ENCODE results near the gene CAPN8. TPM values are rescaled to one million over a fixed set of nuclear protein-coding genes. Genes with fewer than 3 reads are reported as not detected.
"Not testable (repeated sequence)": the region's sequence is repeated elsewhere in the genome, so short reads cannot be mapped to it uniquely, and the experiment has no call there.

CAPN8 gene
- polyA plus RNA-seq, 3 donors from 2014 or later = 0.09 TPM; not detected in 2

GRCh38 chr1:223534677-223535076, 130.8 kb downstream of the CAPN8 start:
- Mint-ChIP-seq H3K27me3 (ENCODE audit: low read depth in 3 of 3) (peaks cover 5 to 9% (median 8%) of the 10 kb centered on the region in 3 donors), H3K27ac (no peak overlapping the region)

DNA sequence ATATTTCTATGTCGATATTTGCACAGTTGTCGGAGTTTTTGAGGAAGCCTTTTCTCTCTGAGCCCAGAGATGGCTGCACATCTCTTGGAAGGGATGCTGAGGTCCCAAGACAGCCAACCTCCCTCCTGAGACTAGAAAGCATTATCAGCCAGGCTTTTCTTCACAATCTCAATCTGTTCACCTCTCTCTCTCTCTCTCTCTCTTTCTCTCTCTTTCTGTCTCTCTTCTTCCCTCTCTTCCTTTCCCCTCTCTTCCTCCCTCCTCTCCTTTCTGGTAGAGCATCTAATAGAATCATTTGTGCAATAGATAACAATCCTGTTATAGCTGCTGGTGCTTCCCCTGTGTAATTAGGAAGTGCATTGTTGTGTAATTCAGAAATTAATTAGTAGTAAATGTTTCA, 131.8 kb downstream of the CAPN8 start:
- no peak for DNase-seq
- H3K4me3 Mint-ChIP-seq = no peak overlapping the region
- peaks cover 4 to 10% (median 9%) of the 10 kb centered on the region in 3 donors for H3K27me3 Mint-ChIP-seq (ENCODE audit: low read depth in 3 of 3)
- peak overlapping the region in 1 of 6 donors; percentile 13 for H3K27ac Mint-ChIP-seq
- H3K9me3 Mint-ChIP-seq = no peaks in the 10 kb centered on the region
- H3K36me3 Mint-ChIP-seq = no peaks in the 10 kb centered on the region
- H3K4me1 Mint-ChIP-seq = no peaks in the 10 kb centered on the region

More at GRCh38 chr1:223534677-223535076, 130.8 kb downstream of the CAPN8 start:
- no peaks in the 10 kb centered on the region for H3K4me1 Mint-ChIP-seq
- DNase-seq = no peak
- no peaks in the 10 kb centered on the region for H3K9me3 Mint-ChIP-seq
- no peak overlapping the region for H3K4me3 Mint-ChIP-seq
- no peaks in the 10 kb centered on the region for H3K36me3 Mint-ChIP-seq

DNA sequence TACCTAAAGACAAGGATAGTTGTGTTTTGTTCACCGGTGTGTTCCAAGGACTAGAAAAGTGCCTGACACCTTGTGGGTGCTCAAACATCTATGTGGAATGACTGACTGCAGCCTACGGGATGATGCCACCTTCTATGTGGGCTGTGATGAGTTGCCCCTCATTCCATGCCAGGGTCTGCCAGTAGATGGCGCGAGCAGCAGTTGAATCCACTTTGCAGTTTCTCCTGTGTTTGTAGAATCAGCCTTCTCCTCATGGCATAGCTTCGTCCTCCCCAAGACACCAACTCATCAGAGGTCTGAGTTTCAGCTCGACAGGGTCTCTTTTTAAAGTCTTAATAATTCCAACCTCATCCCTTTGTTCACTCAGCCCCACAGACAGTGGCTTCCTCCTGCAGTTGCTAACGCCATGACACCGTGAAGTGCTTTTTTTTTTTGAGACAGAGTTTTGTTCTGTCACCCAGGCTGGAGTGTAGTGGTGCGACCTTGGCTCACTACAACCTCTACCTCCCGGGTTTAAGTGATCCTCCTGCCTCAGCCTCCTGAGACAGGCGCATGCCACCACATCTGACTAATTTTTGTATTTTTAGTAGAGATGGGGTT, 133.7 kb downstream of the CAPN8 start:
- no peak overlapping the region for H3K27ac Mint-ChIP-seq
- H3K36me3 Mint-ChIP-seq = no peaks in the 10 kb centered on the region
- peak in 2 of 3 donors; percentile 3 to 7 for DNase-seq
- no peak overlapping the region for H3K4me3 Mint-ChIP-seq
- no peaks in the 10 kb centered on the region for H3K4me1 Mint-ChIP-seq
- H3K27me3 Mint-ChIP-seq (ENCODE audit: low read depth in 3 of 3) = peaks cover 3 to 10% (median 4%) of the 10 kb centered on the region in 3 donors
- H3K9me3 Mint-ChIP-seq = no peaks in the 10 kb centered on the region

DNA sequence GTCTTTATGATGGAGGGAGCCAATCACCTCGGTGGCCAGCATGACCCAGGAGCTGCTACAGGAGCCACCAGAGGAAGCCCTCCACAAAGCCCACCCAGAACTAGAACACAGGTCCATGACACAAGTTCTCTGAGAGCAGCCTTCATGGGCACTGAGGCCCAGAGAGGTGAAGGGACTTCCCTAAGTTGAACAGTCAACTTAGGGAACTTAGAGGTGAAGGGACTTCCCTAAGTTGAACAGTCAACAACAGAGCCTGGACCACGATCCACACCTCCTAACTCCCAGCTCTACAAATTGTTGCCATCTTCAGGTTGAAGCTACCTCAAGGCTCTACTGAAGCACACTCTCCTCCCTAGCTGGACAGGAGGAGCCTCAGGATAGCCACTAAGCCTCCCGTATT, 139.5 kb downstream of the CAPN8 start:
- Mint-ChIP-seq H3K27me3 (ENCODE audit: low read depth in 3 of 3) (peaks cover 3 to 5% (median 5%) of the 10 kb centered on the region in 3 donors), H3K4me3 (no peak overlapping the region), H3K4me1 (no peaks in the 10 kb centered on the region), H3K27ac (no peak overlapping the region), H3K36me3 (no peaks in the 10 kb centered on the region), H3K9me3 (no peaks in the 10 kb centered on the region)
- DNase-seq = no peak

DNA sequence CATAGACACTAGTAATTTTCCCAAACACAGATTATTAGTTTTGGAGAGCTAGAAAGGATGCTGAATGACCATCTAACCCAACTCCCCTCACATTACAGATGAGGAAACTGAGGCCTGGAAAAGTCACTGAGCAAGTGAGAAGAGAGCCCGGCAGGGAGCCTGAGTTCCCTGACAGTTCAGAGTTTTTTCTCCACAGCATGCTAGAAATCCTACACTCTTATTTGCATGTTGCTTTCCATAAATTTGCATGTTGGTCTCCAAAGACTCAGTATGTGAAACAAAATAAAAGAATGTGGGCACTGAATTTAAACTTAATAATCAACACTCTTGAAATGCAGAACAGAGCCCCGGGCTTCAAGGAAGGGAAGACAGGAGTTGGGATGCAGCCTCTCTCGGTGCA, 140.0 kb downstream of the CAPN8 start:
- no peak overlapping the region for H3K27ac Mint-ChIP-seq
- H3K36me3 Mint-ChIP-seq = no peaks in the 10 kb centered on the region
- H3K4me1 Mint-ChIP-seq = no peaks in the 10 kb centered on the region
- H3K9me3 Mint-ChIP-seq = no peaks in the 10 kb centered on the region
- H3K4me3 Mint-ChIP-seq = no peak overlapping the region
- peaks cover under 1 to 5% (median 5%) of the 10 kb centered on the region in 3 donors for H3K27me3 Mint-ChIP-seq (ENCODE audit: low read depth in 3 of 3)
- DNase-seq = no peak

DNA sequence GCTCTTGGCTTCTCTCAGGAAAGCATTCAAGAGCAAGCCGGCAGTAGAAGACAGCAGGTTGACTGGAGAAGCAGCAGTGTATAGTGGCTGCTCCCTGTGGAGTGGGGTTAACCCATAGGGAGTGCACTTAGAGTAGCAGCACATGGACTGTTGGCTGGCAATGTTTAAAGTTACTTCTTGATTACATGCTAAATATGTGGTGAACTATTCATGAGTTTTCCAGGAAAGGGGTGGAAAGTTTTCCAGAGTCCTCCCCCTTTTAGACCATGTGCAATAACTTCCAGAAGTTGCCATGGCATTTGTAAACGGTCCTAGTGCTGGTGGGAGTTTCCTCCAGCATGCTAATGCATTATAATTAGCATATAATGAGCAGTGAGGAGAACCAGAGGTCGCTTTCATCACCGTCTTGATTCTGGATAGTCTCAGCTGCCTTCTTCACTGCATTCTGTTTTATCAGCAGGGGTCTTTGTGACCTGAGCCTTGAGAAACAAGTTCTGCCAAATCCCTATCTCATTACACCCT, 140.5 kb downstream of the CAPN8 start:
- H3K9me3 Mint-ChIP-seq = no peaks in the 10 kb centered on the region
- no peaks in the 10 kb centered on the region for H3K4me1 Mint-ChIP-seq
- H3K27me3 Mint-ChIP-seq (ENCODE audit: low read depth in 3 of 3) = peaks cover 0 to 5% (median 5%) of the 10 kb centered on the region in 3 donors
- no peak overlapping the region for H3K4me3 Mint-ChIP-seq
- no peak overlapping the region for H3K27ac Mint-ChIP-seq
- DNase-seq = no peak
- no peaks in the 10 kb centered on the region for H3K36me3 Mint-ChIP-seq

DNA sequence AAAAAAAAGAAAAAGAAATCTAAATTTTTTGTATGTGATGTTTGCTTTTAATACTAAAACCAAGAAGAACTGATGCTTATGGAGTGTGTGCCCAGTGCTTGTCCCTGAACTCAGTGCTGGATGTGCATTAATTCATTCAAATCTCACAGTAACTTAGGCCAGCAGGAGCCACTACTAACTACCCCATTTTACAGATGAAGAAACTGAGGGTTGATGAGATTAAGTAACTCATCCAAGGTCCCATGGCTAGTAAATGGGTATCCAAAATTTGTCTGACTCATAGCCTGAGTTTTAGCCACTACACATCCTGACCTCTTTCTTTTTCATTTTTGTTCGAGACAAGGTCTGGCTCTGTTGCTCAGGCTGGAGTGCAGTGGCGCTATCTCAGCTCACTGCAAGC, 144.4 kb downstream of the CAPN8 start:
- no peak overlapping the region for H3K27ac Mint-ChIP-seq
- no peak overlapping the region for H3K4me3 Mint-ChIP-seq
- H3K4me1 Mint-ChIP-seq = no peaks in the 10 kb centered on the region
- no peak for DNase-seq
- no peaks in the 10 kb centered on the region for H3K36me3 Mint-ChIP-seq
- H3K9me3 Mint-ChIP-seq = no peaks in the 10 kb centered on the region
- peaks cover 0 to 8% (median 5%) of the 10 kb centered on the region in 3 donors for H3K27me3 Mint-ChIP-seq (ENCODE audit: low read depth in 3 of 3)

GRCh38 chr1:223520200-223520599, 145.3 kb downstream of the CAPN8 start:
- H3K36me3 Mint-ChIP-seq = no peaks in the 10 kb centered on the region
- peaks cover 0 to 6% of the 10 kb centered on the region in 2 donors for H3K4me1 Mint-ChIP-seq
- no peak overlapping the region for H3K4me3 Mint-ChIP-seq
- H3K27me3 Mint-ChIP-seq (ENCODE audit: low read depth in 3 of 3) = peaks cover 0 to 8% (median 2%) of the 10 kb centered on the region in 3 donors
- no peak for DNase-seq
- H3K9me3 Mint-ChIP-seq = no peaks in the 10 kb centered on the region
- H3K27ac Mint-ChIP-seq = no peak overlapping the region

- Mint-ChIP-seq H3K4me1 (peaks cover 9 to 17% of the 10 kb centered on the region in 2 donors), H3K9me3 (no peaks in the 10 kb centered on the region), H3K4me3 (no peak overlapping the region), H3K36me3 (no peaks in the 10 kb centered on the region), H3K27me3 (ENCODE audit: low read depth in 3 of 3) (peaks cover 0 to 4% (median 2%) of the 10 kb centered on the region in 3 donors), H3K27ac (no peak overlapping the region)
- no peak for DNase-seq
Observed at GRCh38 chr1:223519116-223519515, 146.4 kb downstream of the CAPN8 start.

DNA sequence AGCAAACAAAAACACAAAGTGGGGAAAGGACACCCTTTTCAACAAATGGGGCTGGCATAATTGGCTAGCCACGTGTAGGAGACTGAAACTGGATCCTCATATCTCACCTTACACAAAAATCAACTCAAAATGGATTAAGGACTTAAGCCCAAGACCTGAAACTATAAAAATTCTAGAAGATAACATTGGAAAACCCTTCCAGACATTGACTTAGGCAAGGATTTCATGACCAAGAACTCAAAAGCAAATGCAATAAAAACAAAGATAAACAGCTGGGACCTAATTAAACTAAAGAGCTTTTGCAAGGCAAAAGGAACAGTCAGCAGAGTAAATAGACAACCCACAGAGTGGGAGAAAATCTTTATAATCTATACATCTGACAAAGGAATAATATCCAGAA, 146.9 kb downstream of the CAPN8 start:
- not testable (repeated sequence) for H3K27ac Mint-ChIP-seq; H3K27me3 Mint-ChIP-seq (ENCODE audit: low read depth in 3 of 3); H3K9me3 Mint-ChIP-seq; H3K36me3 Mint-ChIP-seq; H3K4me3 Mint-ChIP-seq; DNase-seq
- peaks cover 9 to 23% of the 10 kb centered on the region in 2 donors for H3K4me1 Mint-ChIP-seq

- peaks cover 0 to 4% (median 0%) of the 10 kb centered on the region in 3 donors for H3K27me3 Mint-ChIP-seq (ENCODE audit: low read depth in 3 of 3)
- H3K27ac Mint-ChIP-seq = no peak overlapping the region
- H3K4me3 Mint-ChIP-seq = peak overlapping the region in 1 of 5 donors; percentile 21
- peaks cover 9 to 25% of the 10 kb centered on the region in 2 donors for H3K4me1 Mint-ChIP-seq
- H3K36me3 Mint-ChIP-seq = no peaks in the 10 kb centered on the region
- DNase-seq = no peak
- H3K9me3 Mint-ChIP-seq = no peaks in the 10 kb centered on the region
Observed at GRCh38 chr1:223515926-223516325, 149.6 kb downstream of the CAPN8 start.

GRCh38 chr1:223515421-223515820, 150.1 kb downstream of the CAPN8 start:
- Mint-ChIP-seq H3K36me3 (no peaks in the 10 kb centered on the region), H3K27me3 (ENCODE audit: low read depth in 3 of 3) (peaks cover 0 to 4% (median 0%) of the 10 kb centered on the region in 3 donors), H3K4me1 (peaks cover 9 to 25% of the 10 kb centered on the region in 2 donors), H3K27ac (no peak overlapping the region), H3K4me3 (peak overlapping the region in 1 of 5 donors; percentile 21), H3K9me3 (no peaks in the 10 kb centered on the region)
- DNase-seq = no peak

DNA sequence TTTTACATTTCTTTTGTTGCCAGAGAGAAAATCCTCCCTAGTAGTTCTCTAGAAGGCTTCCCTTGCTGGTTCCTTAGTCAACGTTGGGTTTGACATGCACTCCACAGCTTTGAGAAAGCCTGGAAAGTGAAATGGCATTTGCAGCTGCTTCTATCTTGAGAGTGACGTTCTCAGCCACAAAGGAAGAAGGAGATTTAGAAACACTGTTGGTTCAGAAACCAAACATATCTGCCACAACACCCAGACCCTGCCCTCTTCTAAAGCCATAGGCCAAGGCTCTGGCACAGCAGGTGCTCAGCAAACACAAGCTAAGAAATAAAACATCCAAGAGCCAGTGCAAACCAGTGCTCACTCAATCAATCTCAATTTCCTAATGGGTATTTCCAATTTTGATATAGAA, 150.9 kb downstream of the CAPN8 start:
- Mint-ChIP-seq H3K4me3 (peak overlapping the region in 1 of 5 donors; percentile 32), H3K36me3 (no peaks in the 10 kb centered on the region), H3K4me1 (peaks cover 9 to 25% of the 10 kb centered on the region in 2 donors), H3K27ac (peak overlapping the region in 1 of 6 donors; percentile 13), H3K27me3 (ENCODE audit: low read depth in 3 of 3) (peaks cover 0 to 4% (median 0%) of the 10 kb centered on the region in 3 donors), H3K9me3 (no peaks in the 10 kb centered on the region)
- no peak for DNase-seq

GRCh38 chr1:223513309-223513708, 152.2 kb downstream of the CAPN8 start:
- H3K4me3 Mint-ChIP-seq = no peak overlapping the region
- H3K9me3 Mint-ChIP-seq = no peaks in the 10 kb centered on the region
- H3K36me3 Mint-ChIP-seq = no peaks in the 10 kb centered on the region
- H3K27ac Mint-ChIP-seq = no peak overlapping the region
- H3K4me1 Mint-ChIP-seq = peaks cover 9 to 25% of the 10 kb centered on the region in 2 donors
- peaks cover 0 to 4% (median 0%) of the 10 kb centered on the region in 3 donors for H3K27me3 Mint-ChIP-seq (ENCODE audit: low read depth in 3 of 3)
- DNase-seq = no peak

DNA sequence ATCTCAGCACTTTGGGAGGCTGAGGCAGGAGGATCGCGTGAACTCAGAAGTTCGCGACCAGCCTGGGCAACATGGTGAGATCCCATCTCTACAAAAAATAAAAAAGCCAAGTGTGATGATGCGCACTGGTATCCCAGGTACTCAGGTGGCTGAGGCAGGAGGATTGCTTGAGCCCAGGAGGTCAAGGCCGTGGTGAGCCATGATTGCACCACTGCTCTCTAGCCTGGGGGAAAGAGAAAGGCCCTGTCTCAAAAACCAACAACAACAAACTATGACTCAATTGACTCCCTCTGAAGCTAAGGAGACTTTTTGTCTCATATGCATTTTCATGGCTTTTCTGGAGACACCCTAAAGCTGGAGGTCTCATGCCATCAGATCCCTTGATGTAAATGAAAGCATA, 153.4 kb downstream of the CAPN8 start:
- Mint-ChIP-seq H3K9me3 (no peaks in the 10 kb centered on the region), H3K27ac (no peak overlapping the region), H3K27me3 (ENCODE audit: low read depth in 3 of 3) (no peaks in the 10 kb centered on the region), H3K4me1 (peaks cover 9 to 25% of the 10 kb centered on the region in 2 donors), H3K36me3 (no peaks in the 10 kb centered on the region), H3K4me3 (no peak overlapping the region)
- no peak for DNase-seq
